Measurements from ENCODE around the gene LGMN. TPM values are rescaled to one million over a fixed set of nuclear protein-coding genes. Genes with fewer than 3 reads are reported as not detected.

The LGMN gene
- total and polyA plus RNA-seq, 2 donors (not counting 1 experiment from before 2014, with no cell fraction given): 17.6 to 21.1 TPM

DNA sequence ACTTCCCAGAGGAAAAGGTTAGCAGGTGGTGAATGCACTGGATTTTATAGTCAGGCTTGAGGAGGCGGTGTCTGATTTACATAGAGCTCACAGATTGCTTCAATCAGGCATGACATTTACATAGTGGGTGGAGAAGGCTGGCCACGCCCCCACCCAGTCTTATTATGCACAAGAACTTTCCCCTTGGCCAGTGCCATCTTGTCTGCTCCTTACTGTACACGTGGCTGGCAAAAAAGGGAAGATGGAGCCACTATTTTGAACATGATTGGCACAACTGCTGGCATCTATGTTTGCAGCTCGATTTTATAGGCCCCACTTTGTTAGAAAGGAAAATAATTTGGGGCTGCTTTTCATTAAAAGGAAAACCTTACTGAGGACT lies 10.9 kb upstream of the LGMN start:
- Histone ChIP-seq H3K9me3 (ENCODE audit: control extremely low read depth in 1 of 3, control insufficient read depth in 2 of 3, insufficient read depth in 1 of 3, low read length in 2 of 3) (no peaks in the 10 kb centered on the region), H4K20me1 (ENCODE audit: control insufficient read depth, insufficient read depth, low read length, poor library complexity, severe bottlenecking) (no peaks in the 10 kb centered on the region), H3K27ac (ENCODE audit: low read length in 2 of 2) (no peak overlapping the region), H3K4me2 (replicated peaks; ENCODE audit: low read depth, low read length, poor library complexity, severe bottlenecking) (no peak overlapping the region), H2AFZ (ENCODE audit: insufficient read depth, low read depth, low read length, poor library complexity, severe bottlenecking) (no peak overlapping the region), H3K4me1 (ENCODE audit: control insufficient read depth in 2 of 2, insufficient read depth in 2 of 2, low read length in 2 of 2) (peaks cover 3% of the 10 kb centered on the region in 2 donors), H3K4me3 (ENCODE audit: control extremely low read depth in 1 of 5, extremely low read depth in 1 of 5, insufficient read depth in 1 of 5, low read depth in 2 of 5, low read length in 4 of 5) (no peak overlapping the region), H3K79me2 (ENCODE audit: control insufficient read depth, insufficient read depth, low read length) (no peaks in the 10 kb centered on the region), H3K27me3 (replicated peaks in 1 of 4; ENCODE audit: control extremely low read depth in 1 of 4, control insufficient read depth in 3 of 4, insufficient read depth in 4 of 4, low read length in 3 of 4) (no peaks in the 10 kb centered on the region), H3K36me3 (replicated peaks in 1 of 2; ENCODE audit: control extremely low read depth in 1 of 2, control insufficient read depth in 1 of 2, extremely low read depth in 1 of 2, insufficient read depth in 2 of 2, low read length in 1 of 2) (no peaks in the 10 kb centered on the region), H3K9ac (ENCODE audit: low read length) (no peak overlapping the region)
- ChIA-PET POLR2A (no interaction called here), CTCF (interaction anchor here (1.0 to 1.3 kb wide), 2 partner anchors 16 to 73 kb away, joined by 3 to 4 read pairs; no protein-coding TSS in a partner anchor)
- Mint-ChIP-seq H3K27ac (no peak overlapping the region), H3K4me1 (peaks cover 18% of the 10 kb centered on the region), H3K4me3 (no peak overlapping the region), H3K27me3 (no peaks in the 10 kb centered on the region), H3K9me3 (ENCODE audit: insufficient read depth) (no peaks in the 10 kb centered on the region)
- no peak for DNase-seq
- intact Hi-C loops (cut with micrococcal nuclease): no loop called here
- TF ChIP-seq, protein P1, sequence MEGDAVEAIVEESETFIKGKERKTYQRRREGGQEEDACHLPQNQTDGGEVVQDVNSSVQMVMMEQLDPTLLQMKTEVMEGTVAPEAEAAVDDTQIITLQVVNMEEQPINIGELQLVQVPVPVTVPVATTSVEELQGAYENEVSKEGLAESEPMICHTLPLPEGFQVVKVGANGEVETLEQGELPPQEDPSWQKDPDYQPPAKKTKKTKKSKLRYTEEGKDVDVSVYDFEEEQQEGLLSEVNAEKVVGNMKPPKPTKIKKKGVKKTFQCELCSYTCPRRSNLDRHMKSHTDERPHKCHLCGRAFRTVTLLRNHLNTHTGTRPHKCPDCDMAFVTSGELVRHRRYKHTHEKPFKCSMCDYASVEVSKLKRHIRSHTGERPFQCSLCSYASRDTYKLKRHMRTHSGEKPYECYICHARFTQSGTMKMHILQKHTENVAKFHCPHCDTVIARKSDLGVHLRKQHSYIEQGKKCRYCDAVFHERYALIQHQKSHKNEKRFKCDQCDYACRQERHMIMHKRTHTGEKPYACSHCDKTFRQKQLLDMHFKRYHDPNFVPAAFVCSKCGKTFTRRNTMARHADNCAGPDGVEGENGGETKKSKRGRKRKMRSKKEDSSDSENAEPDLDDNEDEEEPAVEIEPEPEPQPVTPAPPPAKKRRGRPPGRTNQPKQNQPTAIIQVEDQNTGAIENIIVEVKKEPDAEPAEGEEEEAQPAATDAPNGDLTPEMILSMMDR (IDR thresholded peaks at IDR 0.05): no peak
- TF ChIP-seq EZH2 (IDR thresholded peaks at IDR 0.05; ENCODE audit: borderline replicate concordance, insufficient read depth, low read depth, low read length, poor library complexity, severe bottlenecking): no peak
- ATAC-seq (ENCODE audit: low read depth): no peak
- WGBS (ENCODE audit: insufficient coverage): 90% methylated on average over 3 of the region's 4 CpGs

DNA sequence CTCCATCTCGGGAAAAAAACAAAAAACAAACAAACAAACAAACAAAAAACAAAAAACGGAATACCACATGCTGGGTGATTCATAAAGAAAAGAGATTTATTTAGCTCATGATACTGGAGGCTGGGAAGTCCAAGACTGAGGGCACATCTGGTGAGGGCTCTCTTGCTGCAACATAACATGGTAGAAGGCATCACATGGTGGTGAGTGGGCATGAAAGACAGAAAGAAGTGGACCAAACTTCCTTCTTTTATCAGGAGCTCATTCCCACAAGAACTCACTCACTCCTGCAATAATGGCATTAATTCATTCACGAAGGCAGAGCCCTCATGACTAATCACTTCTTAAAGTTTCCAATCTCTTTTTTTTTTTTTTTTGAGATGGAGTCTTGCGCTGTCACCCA lies 8.0 kb upstream of the LGMN start:
- Mint-ChIP-seq H3K27me3 (no peaks in the 10 kb centered on the region), H3K9me3 (ENCODE audit: insufficient read depth) (no peaks in the 10 kb centered on the region), H3K4me1 (peaks cover 31% of the 10 kb centered on the region), H3K4me3 (no peak overlapping the region), H3K27ac (no peak overlapping the region)
- Histone ChIP-seq H3K27me3 (replicated peaks in 1 of 4; ENCODE audit: control extremely low read depth in 1 of 4, control insufficient read depth in 3 of 4, insufficient read depth in 4 of 4, low read length in 3 of 4) (no peaks in the 10 kb centered on the region), H3K4me2 (replicated peaks; ENCODE audit: low read depth, low read length, poor library complexity, severe bottlenecking) (no peak overlapping the region), H3K4me3 (ENCODE audit: control extremely low read depth in 1 of 5, extremely low read depth in 1 of 5, insufficient read depth in 1 of 5, low read depth in 2 of 5, low read length in 4 of 5) (no peak overlapping the region), H2AFZ (ENCODE audit: insufficient read depth, low read depth, low read length, poor library complexity, severe bottlenecking) (no peak overlapping the region), H3K27ac (ENCODE audit: low read length in 2 of 2) (no peak overlapping the region), H3K36me3 (replicated peaks in 1 of 2; ENCODE audit: control extremely low read depth in 1 of 2, control insufficient read depth in 1 of 2, extremely low read depth in 1 of 2, insufficient read depth in 2 of 2, low read length in 1 of 2) (no peaks in the 10 kb centered on the region), H3K4me1 (ENCODE audit: control insufficient read depth in 2 of 2, insufficient read depth in 2 of 2, low read length in 2 of 2) (peaks cover 17 to 20% of the 10 kb centered on the region in 2 donors), H3K9me3 (ENCODE audit: control extremely low read depth in 1 of 3, control insufficient read depth in 2 of 3, insufficient read depth in 1 of 3, low read length in 2 of 3) (peaks cover 0 to 5% (median 0%) of the 10 kb centered on the region in 3 donors), H3K9ac (ENCODE audit: low read length) (no peak overlapping the region), H4K20me1 (ENCODE audit: control insufficient read depth, insufficient read depth, low read length, poor library complexity, severe bottlenecking) (no peaks in the 10 kb centered on the region), H3K79me2 (ENCODE audit: control insufficient read depth, insufficient read depth, low read length) (no peaks in the 10 kb centered on the region)
- DNase-seq (no peak), ATAC-seq (ENCODE audit: low read depth) (no peak)
- WGBS (ENCODE audit: insufficient coverage): 100% methylated on average over 2 of the region's 4 CpGs
- ChIA-PET POLR2A (no interaction called here), CTCF (interaction anchor here (0.6 kb wide), 1 partner anchor 9 kb away, joined by 4 read pairs; no protein-coding TSS in a partner anchor)
- intact Hi-C loops (cut with micrococcal nuclease): no loop called here
- TF ChIP-seq, protein P1 (IDR thresholded peaks at IDR 0.05): no peak
- no peak for TF ChIP-seq EZH2 (IDR thresholded peaks at IDR 0.05; ENCODE audit: borderline replicate concordance, insufficient read depth, low read depth, low read length, poor library complexity, severe bottlenecking)

All from B cell (primary cell).